Right atrium auricular region (tissue), 2 donors: ENCODE measurements around the gene JADE3. TPM values are rescaled to one million over a fixed set of nuclear protein-coding genes. Genes with fewer than 3 reads are reported as not detected.

ENCODE experiments used
- DNase-seq: peaks from one replicate; pipeline ENCODE4 v3.0.0-alpha.2; 2019; ENCODE audit warnings: low spot score
- H3K27ac ChIP-seq, 2 donors: fragments of 200-600 bp; sonication (generic); 1 replicate in 1 of 2; 2 replicates in 1 of 2; pipeline ENCODE4 v1.5.1; 2016 to 2019
- H3K27me3 ChIP-seq, 2 donors: fragments of 200-600 bp; sonication (generic); one replicate each; pipeline versions ENCODE4 v1.5.1 to v1.6.0; 2017 to 2019
- H3K36me3 ChIP-seq: fragments of 200-600 bp; sonication (generic); one replicate; pipeline ENCODE4 v1.5.1; 2016
- H3K4me1 ChIP-seq, 2 donors: fragments of 200-600 bp; sonication (generic); one replicate each; pipeline versions ENCODE4 v1.5.1 to v1.6.0; 2017 to 2019
- H3K4me3 ChIP-seq, 2 donors: fragments of 200-600 bp; sonication (generic); 1 replicate in 1 of 2; 2 replicates in 1 of 2; pipeline ENCODE4 v1.5.1; 2017 to 2019; ENCODE audit warnings: mild to moderate bottlenecking in 1 of 2, moderate library complexity in 1 of 2
- H3K9me3 ChIP-seq, 2 donors: fragments of 200-600 bp; sonication (generic); one replicate each; pipeline ENCODE4 v1.5.1; 2019
- CTCF ChIP-seq, 2 donors: fragments of 200-600 bp; sonication (generic); IDR thresholded peaks; one replicate each; pipeline ENCODE4 v1.5.1; 2019; ENCODE audit warnings: antibody characterized with exemption in 2 of 2
- total RNA-seq, 2 donors: library from RNA; depleted of rRNA; stranded (reverse); fragments of >200 nt; gene quantifications; one replicate each; pipeline ENCODE4 v1.1.0, GENCODE V29; 2016

Gene JADE3
- total RNA-seq, 2 donors from 2014 or later: 3.8 to 3.9 TPM

DNA sequence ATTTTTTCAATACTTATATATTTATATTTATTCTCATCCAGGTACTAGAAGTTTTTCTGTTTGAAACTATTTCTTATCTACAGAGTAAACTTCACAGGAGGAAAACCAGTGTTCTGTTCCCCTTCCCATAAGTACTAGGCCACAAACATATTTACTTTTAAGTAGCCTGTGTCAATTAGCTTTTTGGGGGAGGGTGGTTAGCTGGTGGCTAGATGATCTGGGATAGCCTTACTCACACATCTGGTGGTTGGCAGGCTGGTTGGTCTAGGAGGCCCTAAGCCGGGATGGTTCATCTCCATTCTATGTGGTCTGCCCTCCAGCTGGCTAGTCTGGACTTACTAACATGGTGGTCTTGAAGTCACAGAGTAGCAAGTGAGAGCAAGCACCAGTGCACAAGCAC is 6.2 kb downstream of the JADE3 start:
- DNase-seq: no peak
- no peaks in the 10 kb centered on the region for H3K36me3 ChIP-seq
- peaks cover 0 to 21% of the 10 kb centered on the region in 2 donors for H3K9me3 ChIP-seq
- no peak overlapping the region for H3K4me3 ChIP-seq
- H3K4me1 ChIP-seq: no peaks in the 10 kb centered on the region
- H3K27me3 ChIP-seq: no peaks in the 10 kb centered on the region
- H3K27ac ChIP-seq: no peak overlapping the region
- no peak for TF ChIP-seq CTCF (IDR thresholded peaks at IDR 0.05)

- TF ChIP-seq CTCF (IDR thresholded peaks at IDR 0.05): no peak
Observed at GRCh38 chrX:46920235-46920634, 8.0 kb downstream of the JADE3 start.

DNA sequence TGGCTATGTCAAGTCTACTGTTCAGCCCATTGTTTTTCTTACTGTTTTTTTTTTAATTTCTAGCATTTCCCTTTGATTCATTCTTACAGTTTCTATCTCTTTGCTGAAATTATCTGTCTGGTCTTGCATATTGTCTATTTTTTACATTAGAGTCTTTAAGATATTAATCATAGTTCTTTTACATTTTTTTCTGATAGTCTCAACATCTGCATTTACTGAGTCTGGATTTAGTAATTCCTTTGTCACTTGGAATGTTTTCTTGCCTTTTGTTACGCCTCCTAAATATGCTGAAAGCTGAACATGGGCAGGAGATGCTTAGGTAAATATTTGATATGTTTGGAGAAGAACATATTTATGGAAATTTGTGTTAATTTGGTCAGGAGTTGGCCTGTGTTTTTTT is 10.4 kb downstream of the JADE3 start:
- Histone ChIP-seq H3K9me3 (peaks cover 0 to 21% of the 10 kb centered on the region in 2 donors), H3K27me3 (no peaks in the 10 kb centered on the region), H3K4me1 (no peaks in the 10 kb centered on the region), H3K36me3 (no peaks in the 10 kb centered on the region), H3K27ac (no peak overlapping the region), H3K4me3 (no peak overlapping the region)
- DNase-seq: no peak
- TF ChIP-seq CTCF (IDR thresholded peaks at IDR 0.05): no peak

More at GRCh38 chrX:46920235-46920634, 8.0 kb downstream of the JADE3 start:
- no peak for DNase-seq
- Histone ChIP-seq H3K4me1 (no peaks in the 10 kb centered on the region), H3K27me3 (no peaks in the 10 kb centered on the region), H3K9me3 (peaks cover 0 to 21% of the 10 kb centered on the region in 2 donors), H3K27ac (no peak overlapping the region), H3K36me3 (no peaks in the 10 kb centered on the region), H3K4me3 (no peak overlapping the region)

DNA sequence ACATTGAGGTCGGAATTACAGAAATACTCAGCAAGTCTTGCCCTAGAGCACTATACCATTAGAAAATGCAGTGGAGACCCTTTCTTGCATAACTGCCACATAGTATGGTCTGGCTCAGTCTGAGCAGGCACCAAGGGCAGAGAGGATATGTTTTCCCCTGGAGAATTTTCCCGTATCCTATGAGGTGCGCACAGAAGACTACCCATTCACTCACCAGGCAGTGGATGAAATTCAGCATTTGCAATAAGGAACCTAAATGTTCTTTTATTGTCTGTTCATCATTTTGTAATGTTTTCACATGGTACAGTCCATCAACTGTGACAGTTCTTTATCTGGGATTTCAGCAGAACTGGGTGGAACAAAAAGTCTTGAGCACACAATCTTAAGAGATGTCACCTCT is 15.5 kb downstream of the JADE3 start:
- no peaks in the 10 kb centered on the region for H3K4me1 ChIP-seq
- no peaks in the 10 kb centered on the region for H3K27me3 ChIP-seq
- H3K9me3 ChIP-seq: no peaks in the 10 kb centered on the region
- no peak overlapping the region for H3K4me3 ChIP-seq
- no peak for TF ChIP-seq CTCF (IDR thresholded peaks at IDR 0.05)
- no peak overlapping the region for H3K27ac ChIP-seq
- DNase-seq: no peak
- no peaks in the 10 kb centered on the region for H3K36me3 ChIP-seq

DNA sequence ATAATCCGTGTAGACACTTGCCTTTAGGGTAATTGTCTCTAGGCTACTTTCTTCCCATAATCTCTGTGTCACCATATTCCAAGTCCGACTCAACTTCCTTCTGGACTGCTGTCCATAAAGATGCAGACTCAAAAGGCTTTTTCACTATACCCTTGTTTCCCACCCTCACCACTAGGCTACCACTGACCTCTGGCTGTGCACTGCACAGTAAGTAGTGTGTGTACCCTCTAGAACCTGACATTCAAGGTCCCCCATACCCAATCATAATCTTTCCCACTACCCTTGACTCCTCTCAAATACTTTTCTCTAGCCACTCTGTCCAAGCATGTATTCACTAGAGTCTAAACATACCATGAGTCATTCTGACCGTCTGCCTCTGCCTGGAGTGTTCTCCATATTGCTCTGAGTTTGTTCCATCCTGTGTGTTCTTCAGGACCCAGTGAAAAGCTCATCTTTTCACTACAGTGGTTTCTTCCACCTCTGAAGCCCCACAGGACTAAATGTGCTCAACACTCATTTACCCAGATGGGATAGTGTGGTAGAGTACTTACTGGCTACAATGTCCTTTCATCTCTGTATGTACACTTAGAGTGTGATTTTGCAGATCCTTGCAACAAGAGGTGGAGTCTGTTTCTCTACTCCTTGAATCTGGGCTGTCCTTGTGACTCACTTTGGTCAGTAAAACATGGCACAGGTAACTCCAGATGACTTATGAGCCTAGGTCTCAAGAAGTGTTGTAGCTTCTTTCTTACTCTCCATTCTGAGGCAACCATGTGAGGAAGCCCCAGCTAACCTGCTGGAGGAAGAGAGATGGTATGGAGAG is 17.4 kb downstream of the JADE3 start:
- no peak overlapping the region for H3K4me3 ChIP-seq
- no peak for DNase-seq
- H3K4me1 ChIP-seq: no peaks in the 10 kb centered on the region
- no peak overlapping the region for H3K27ac ChIP-seq
- no peak for TF ChIP-seq CTCF (IDR thresholded peaks at IDR 0.05)
- no peaks in the 10 kb centered on the region for H3K36me3 ChIP-seq
- no peaks in the 10 kb centered on the region for H3K27me3 ChIP-seq
- H3K9me3 ChIP-seq: no peaks in the 10 kb centered on the region

GRCh38 chrX:46935295-46935694 is 23.1 kb downstream of the JADE3 start:
- no peak for TF ChIP-seq CTCF (IDR thresholded peaks at IDR 0.05)
- no peaks in the 10 kb centered on the region for H3K36me3 ChIP-seq
- peaks cover 0 to 13% of the 10 kb centered on the region in 2 donors for H3K9me3 ChIP-seq
- H3K4me1 ChIP-seq: no peaks in the 10 kb centered on the region
- H3K27ac ChIP-seq: no peak overlapping the region
- no peaks in the 10 kb centered on the region for H3K27me3 ChIP-seq
- H3K4me3 ChIP-seq: no peak overlapping the region
- DNase-seq: no peak
